Uterus (tissue), 4 donors: ENCODE data around the gene KCNQ1. TPM values are rescaled to one million over a fixed set of nuclear protein-coding genes. Genes with fewer than 3 reads are reported as not detected.

Experiments
- DNase-seq, 2 donors: peaks; one replicate each; pipeline ENCODE4 v3.0.0-alpha.2; 2019 to 2020
- H3K27ac ChIP-seq, 2 donors: fragments of 200-600 bp; sonication (generic); 1 replicate in 1 of 2; 2 replicates in 1 of 2; pipeline ENCODE4 v1.5.1; 2016 to 2018
- H3K27me3 ChIP-seq, 2 donors: fragments of 200-600 bp; sonication (generic); one replicate each; pipeline ENCODE4 v1.5.1; 2018 to 2019; ENCODE audit warnings: control low read depth in 1 of 2
- H3K36me3 ChIP-seq, 2 donors: fragments of 200-600 bp; sonication (generic); one replicate each; pipeline ENCODE4 v1.5.1; 2019; ENCODE audit warnings: control low read depth in 1 of 2
- H3K4me1 ChIP-seq, 2 donors: fragments of 200-600 bp; sonication (generic); one replicate each; pipeline ENCODE4 v1.5.1; 2018 to 2019; ENCODE audit warnings: control low read depth in 1 of 2
- H3K4me3 ChIP-seq, 2 donors: fragments of 200-600 bp; sonication (generic); 1 replicate in 1 of 2; 2 replicates in 1 of 2; pipeline ENCODE4 v1.5.1; 2018 to 2019; ENCODE audit warnings: mild to moderate bottlenecking in 1 of 2
- H3K9me3 ChIP-seq, 2 donors: fragments of 200-600 bp; sonication (generic); one replicate each; pipeline ENCODE4 v1.5.1; 2019; ENCODE audit warnings: control low read depth in 1 of 2
- POLR2A ChIP-seq, 2 donors: fragments of 450-650 bp; IDR thresholded peaks; one replicate each; pipeline ENCODE4 v1.6.1; 2016; ENCODE audit warnings: antibody characterized with exemption in 2 of 2, mild to moderate bottlenecking in 1 of 2, moderate library complexity in 1 of 2
- intact Hi-C: fragments of 100-400 bp; cut with DNase I; formaldehyde crosslinking; loops from one replicate; pipeline ENCODE4 v1.15.1; 2023; ENCODE audit warnings: low total_unique reads
- total RNA-seq, 4 donors: library from RNA; depleted of rRNA in 3 of 4; stranded (reverse); fragments of >200 nt in 3 of 4; gene quantifications; one replicate each; pipeline versions ENCODE4 v1.1.0 to v1.2.4, GENCODE V29; 2014 to 2023
- TF ChIP-seq, protein P1 (sequence below), 4 experiments: fragments of 200-600 bp in 2 of 4; fragments of 450-650 bp in 2 of 4; sonication (generic) in 2 of 4; IDR thresholded peaks; one replicate each; pipeline ENCODE4 v1.5.1; 2016 to 2019; ENCODE audit warnings: antibody characterized with exemption in 4 of 4, mild to moderate bottlenecking in 2 of 4, moderate library complexity in 1 of 4
- donor health status: DM: yes; HTN: yes; CAD: no.

Gene KCNQ1
- total RNA-seq, 4 donors from 2014 or later, result 2.6 to 10.4 (median 5.4) TPM

DNA sequence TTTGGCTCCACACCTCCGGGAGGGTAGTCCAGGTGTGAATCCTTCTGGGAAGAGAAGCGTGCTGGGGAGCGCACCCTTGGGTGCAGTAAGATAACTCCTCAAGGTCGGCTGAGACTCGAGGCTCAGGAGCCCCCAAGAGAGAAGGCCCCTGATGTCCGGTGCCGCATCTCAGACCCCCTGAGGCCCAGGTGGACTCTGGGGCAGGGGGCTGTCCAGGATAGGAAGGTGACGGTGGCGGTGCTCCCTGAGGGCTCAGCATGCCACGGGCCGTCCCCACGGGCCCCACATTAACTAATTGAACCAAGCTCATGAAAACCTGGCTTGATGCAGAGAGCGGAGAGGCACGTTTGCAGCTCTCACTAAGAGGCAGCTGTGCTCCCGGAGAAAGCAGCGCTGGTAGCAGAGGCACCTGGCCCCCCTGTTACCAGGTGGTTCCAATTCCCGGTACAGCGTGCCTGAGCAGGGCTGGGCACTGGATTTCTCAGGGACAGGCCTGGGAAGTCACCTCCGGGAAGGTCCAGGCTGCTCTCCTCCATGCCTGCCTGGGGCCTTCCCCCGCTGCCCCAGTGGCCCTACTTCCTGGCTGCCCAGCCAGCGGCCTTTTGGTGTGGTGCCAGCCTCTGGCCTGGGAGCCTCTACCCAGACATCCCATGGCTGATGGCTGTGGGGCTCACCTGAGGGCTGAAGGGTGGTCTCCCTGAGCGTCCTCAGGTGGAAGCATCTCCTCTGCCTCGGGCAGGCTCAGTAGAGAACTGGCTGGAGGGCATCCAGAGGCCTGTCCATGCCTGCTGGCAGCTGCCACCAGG, 1.1 kb downstream of the KCNQ1 start:
- Histone ChIP-seq H3K27me3 (no peaks in the 10 kb centered on the region), H3K4me3 (no peak overlapping the region), H3K36me3 (no peaks in the 10 kb centered on the region), H3K4me1 (no peaks in the 10 kb centered on the region), H3K27ac (no peak overlapping the region), H3K9me3 (no peaks in the 10 kb centered on the region)
- intact Hi-C loops, result no loop called here
- TF ChIP-seq POLR2A (IDR thresholded peaks at IDR 0.05), result no peak
- TF ChIP-seq, protein P1, sequence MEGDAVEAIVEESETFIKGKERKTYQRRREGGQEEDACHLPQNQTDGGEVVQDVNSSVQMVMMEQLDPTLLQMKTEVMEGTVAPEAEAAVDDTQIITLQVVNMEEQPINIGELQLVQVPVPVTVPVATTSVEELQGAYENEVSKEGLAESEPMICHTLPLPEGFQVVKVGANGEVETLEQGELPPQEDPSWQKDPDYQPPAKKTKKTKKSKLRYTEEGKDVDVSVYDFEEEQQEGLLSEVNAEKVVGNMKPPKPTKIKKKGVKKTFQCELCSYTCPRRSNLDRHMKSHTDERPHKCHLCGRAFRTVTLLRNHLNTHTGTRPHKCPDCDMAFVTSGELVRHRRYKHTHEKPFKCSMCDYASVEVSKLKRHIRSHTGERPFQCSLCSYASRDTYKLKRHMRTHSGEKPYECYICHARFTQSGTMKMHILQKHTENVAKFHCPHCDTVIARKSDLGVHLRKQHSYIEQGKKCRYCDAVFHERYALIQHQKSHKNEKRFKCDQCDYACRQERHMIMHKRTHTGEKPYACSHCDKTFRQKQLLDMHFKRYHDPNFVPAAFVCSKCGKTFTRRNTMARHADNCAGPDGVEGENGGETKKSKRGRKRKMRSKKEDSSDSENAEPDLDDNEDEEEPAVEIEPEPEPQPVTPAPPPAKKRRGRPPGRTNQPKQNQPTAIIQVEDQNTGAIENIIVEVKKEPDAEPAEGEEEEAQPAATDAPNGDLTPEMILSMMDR (IDR thresholded peaks at IDR 0.05), result no peak
- no peak for DNase-seq

DNA sequence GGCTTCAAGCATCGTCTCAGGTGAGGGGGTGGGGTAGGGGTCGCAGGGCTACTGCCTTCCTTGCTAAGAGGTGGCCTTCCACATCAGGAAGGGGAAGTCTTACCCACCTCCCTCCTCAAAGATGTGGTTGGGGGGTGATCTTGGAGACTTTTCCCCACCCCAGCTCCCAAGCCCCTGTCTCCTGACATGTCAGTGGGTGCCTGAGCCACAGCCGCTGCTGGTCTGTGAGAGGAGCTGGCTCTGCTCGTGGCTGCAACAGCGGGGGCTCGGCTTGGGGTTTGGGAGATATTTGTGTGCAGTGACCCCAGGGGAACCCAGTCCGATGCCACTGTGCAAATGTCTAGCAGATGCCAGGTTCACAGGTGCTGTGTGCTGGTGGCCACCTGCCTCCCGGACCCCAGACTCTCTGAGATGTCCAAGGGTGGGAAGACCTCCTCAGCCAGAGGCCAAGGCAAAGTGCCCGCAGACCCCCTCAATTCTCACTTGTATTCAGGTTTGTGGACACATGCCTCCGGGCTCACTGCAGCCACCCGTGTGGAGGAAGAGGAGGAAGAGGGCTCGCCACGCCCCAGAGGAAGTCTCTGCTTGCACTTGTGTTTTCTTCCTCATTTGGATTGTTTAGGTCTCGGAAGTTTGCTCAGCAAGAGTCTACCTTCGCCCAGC, 1.9 kb downstream of the KCNQ1 start:
- intact Hi-C loops, result no loop called here
- H3K27me3 ChIP-seq, result no peaks in the 10 kb centered on the region
- TF ChIP-seq, protein P1 (IDR thresholded peaks at IDR 0.05), result no peak
- TF ChIP-seq POLR2A (IDR thresholded peaks at IDR 0.05), result no peak
- no peak overlapping the region for H3K27ac ChIP-seq
- H3K36me3 ChIP-seq, result no peaks in the 10 kb centered on the region
- H3K4me3 ChIP-seq, result no peak overlapping the region
- DNase-seq, result no peak
- H3K9me3 ChIP-seq, result no peaks in the 10 kb centered on the region
- no peaks in the 10 kb centered on the region for H3K4me1 ChIP-seq

DNA sequence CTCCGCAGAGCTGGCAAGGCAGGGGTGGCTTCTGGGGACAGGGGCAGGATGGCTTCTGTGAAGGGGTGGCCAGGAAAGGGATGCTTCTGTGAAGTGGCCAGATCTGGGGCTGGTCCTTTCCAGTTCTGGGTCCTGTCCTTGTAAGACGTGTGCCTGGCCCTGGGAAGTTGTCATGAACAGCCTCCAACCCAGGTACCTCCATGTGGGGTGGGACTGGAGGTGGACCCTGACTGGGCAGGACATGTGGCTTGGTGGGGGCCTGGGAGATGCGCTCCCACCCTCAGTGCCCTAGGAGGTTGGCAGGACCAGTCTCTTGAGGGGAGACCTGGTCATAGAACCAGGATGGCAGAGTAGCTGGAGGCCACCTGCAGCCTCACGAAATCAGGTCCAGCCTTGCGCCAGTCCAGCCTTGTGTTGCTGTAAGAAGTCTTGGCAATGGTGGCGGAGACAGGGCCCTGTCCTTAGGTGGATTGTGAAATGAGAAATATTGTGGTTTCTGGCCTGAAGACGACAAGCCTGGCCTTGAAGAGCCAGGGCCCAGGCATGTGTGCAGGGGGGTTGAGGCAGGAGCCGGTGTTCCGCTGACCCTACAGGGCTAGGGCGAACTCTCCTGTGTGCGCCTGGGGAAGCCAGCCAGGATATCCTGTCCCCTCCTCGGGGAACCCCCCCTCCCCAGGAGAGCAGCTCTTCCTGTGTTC, 2.6 kb downstream of the KCNQ1 start:
- no peak for DNase-seq
- H3K27ac ChIP-seq, result no peak overlapping the region

DNA sequence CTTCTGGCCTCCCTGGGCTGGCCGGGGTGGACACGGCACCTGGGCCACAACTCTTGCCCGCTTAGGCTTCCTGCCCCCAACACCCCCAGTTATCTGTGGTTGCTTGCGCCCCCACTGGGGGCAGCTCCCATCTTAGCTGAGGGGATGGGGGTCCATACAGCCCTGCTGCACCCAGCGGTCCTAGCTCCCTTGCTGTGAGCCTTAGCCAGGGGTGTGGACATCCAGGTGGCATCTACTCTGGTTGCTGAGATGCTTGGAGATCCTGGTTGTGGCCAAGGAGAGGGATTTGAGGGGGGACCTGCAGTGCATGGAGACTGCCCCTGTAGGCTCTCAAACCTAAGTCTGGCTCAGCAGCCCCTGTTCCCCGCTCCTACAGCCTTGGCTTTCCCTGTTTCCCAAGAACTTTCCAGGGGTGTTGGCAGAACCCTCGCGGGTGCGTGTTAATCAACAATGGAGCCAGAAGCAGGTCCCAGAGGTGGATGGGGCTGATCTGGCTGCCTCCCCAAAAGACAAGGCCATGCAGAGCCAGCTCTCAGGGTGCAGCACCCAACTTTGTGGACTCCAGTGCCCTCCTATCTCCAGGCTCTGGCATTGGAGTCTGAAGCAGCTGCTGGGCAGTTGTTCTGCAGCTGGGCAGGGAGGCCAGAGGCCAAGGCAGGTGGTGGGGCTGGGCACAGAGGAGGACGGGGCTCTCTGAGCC, 3.3 kb downstream of the KCNQ1 start:
- Histone ChIP-seq H3K27ac (no peak overlapping the region), H3K4me1 (no peaks in the 10 kb centered on the region), H3K4me3 (no peak overlapping the region), H3K27me3 (no peaks in the 10 kb centered on the region), H3K36me3 (no peaks in the 10 kb centered on the region), H3K9me3 (no peaks in the 10 kb centered on the region)
- DNase-seq, result no peak
- no peak for TF ChIP-seq POLR2A (IDR thresholded peaks at IDR 0.05)
- TF ChIP-seq, protein P1 (IDR thresholded peaks at IDR 0.05), result no peak
- intact Hi-C loops, result no loop called here

More for the DNA sequence above, 2.6 kb downstream of the KCNQ1 start:
- intact Hi-C loops, result no loop called here
- no peaks in the 10 kb centered on the region for H3K36me3 ChIP-seq
- H3K27me3 ChIP-seq, result no peaks in the 10 kb centered on the region
- no peaks in the 10 kb centered on the region for H3K9me3 ChIP-seq
- TF ChIP-seq, protein P1 (IDR thresholded peaks at IDR 0.05), result no peak
- TF ChIP-seq POLR2A (IDR thresholded peaks at IDR 0.05), result no peak
- H3K4me3 ChIP-seq, result no peak overlapping the region
- H3K4me1 ChIP-seq, result no peaks in the 10 kb centered on the region
